KOPT-K1 (cell line): Measurements from ENCODE around the gene PATJ.

Source experiments
- H3K27ac ChIP-seq: fragments of 200-600 bp; sonication (generic); 2 replicates; pipeline ENCODE4 v1.5.1; 2016; ENCODE audit warnings: antibody characterized with exemption, mild to moderate bottlenecking, low read depth, low read length; ENCODE audit not compliant: poor library complexity, severe bottlenecking
- H3K36me3 ChIP-seq: fragments of 200-600 bp; sonication (generic); 2 replicates; pipeline ENCODE4 v1.5.1; 2017; ENCODE audit warnings: antibody characterized with exemption, mild to moderate bottlenecking, low read length, moderate library complexity; ENCODE audit not compliant: insufficient read depth
- H3K9me3 ChIP-seq: fragments of 200-600 bp; sonication (generic); 2 replicates; pipeline ENCODE4 v1.5.1; 2017; ENCODE audit warnings: antibody characterized with exemption, low read length, mild to moderate bottlenecking; ENCODE audit not compliant: insufficient read depth, poor library complexity, severe bottlenecking

The PATJ gene

GRCh38 chr1:62024690-62025089, 282.4 kb downstream of the PATJ start:
- Histone ChIP-seq H3K9me3 (peaks cover 6% of the 10 kb centered on the region), H3K27ac (no peak overlapping the region), H3K36me3 (no peaks in the 10 kb centered on the region)

- H3K27ac ChIP-seq: no peak overlapping the region
- H3K9me3 ChIP-seq: peaks cover 6% of the 10 kb centered on the region
- no peaks in the 10 kb centered on the region for H3K36me3 ChIP-seq
Measured at GRCh38 chr1:62025154-62025553, 282.9 kb downstream of the PATJ start.

- Histone ChIP-seq H3K27ac (no peak overlapping the region), H3K9me3 (peaks cover 6% of the 10 kb centered on the region), H3K36me3 (no peaks in the 10 kb centered on the region)
Measured at GRCh38 chr1:62025892-62026291, 283.6 kb downstream of the PATJ start.

- no peak overlapping the region for H3K27ac ChIP-seq
- H3K9me3 ChIP-seq: peaks cover 6% of the 10 kb centered on the region
- no peaks in the 10 kb centered on the region for H3K36me3 ChIP-seq
Measured at GRCh38 chr1:62029704-62030103, 287.4 kb downstream of the PATJ start.

GRCh38 chr1:62034790-62035189, 292.5 kb downstream of the PATJ start:
- Histone ChIP-seq H3K9me3 (no peaks in the 10 kb centered on the region), H3K36me3 (no peaks in the 10 kb centered on the region), H3K27ac (no peak overlapping the region)

- Histone ChIP-seq H3K9me3 (no peaks in the 10 kb centered on the region), H3K36me3 (no peaks in the 10 kb centered on the region), H3K27ac (no peak overlapping the region)
Measured at GRCh38 chr1:62037274-62037673, 295.0 kb downstream of the PATJ start.

GRCh38 chr1:62038594-62039284, 296.5 kb downstream of the PATJ start:
- H3K9me3 ChIP-seq: no peaks in the 10 kb centered on the region
- H3K27ac ChIP-seq: no peak overlapping the region
- no peaks in the 10 kb centered on the region for H3K36me3 ChIP-seq

- H3K27ac ChIP-seq: no peak overlapping the region
Measured at GRCh38 chr1:62040450-62040849, 298.2 kb downstream of the PATJ start.

GRCh38 chr1:62040973-62041372, 298.7 kb downstream of the PATJ start:
- no peaks in the 10 kb centered on the region for H3K9me3 ChIP-seq
- no peak overlapping the region for H3K27ac ChIP-seq
- H3K36me3 ChIP-seq: no peaks in the 10 kb centered on the region

More at GRCh38 chr1:62040450-62040849, 298.2 kb downstream of the PATJ start:
- H3K9me3 ChIP-seq: no peaks in the 10 kb centered on the region
- H3K36me3 ChIP-seq: no peaks in the 10 kb centered on the region

GRCh38 chr1:62043154-62043553, 300.9 kb downstream of the PATJ start:
- Histone ChIP-seq H3K27ac (no peak overlapping the region), H3K36me3 (no peaks in the 10 kb centered on the region), H3K9me3 (no peaks in the 10 kb centered on the region)

- Histone ChIP-seq H3K9me3 (no peaks in the 10 kb centered on the region), H3K27ac (no peak overlapping the region), H3K36me3 (no peaks in the 10 kb centered on the region)
Measured at GRCh38 chr1:62045574-62045973, 303.3 kb downstream of the PATJ start.

- H3K27ac ChIP-seq: no peak overlapping the region
- no peaks in the 10 kb centered on the region for H3K36me3 ChIP-seq
- no peaks in the 10 kb centered on the region for H3K9me3 ChIP-seq
Measured at GRCh38 chr1:62046927-62047326, 304.6 kb downstream of the PATJ start.

GRCh38 chr1:62050165-62050564, 307.9 kb downstream of the PATJ start:
- no peak overlapping the region for H3K27ac ChIP-seq
- H3K36me3 ChIP-seq: no peaks in the 10 kb centered on the region
- H3K9me3 ChIP-seq: no peaks in the 10 kb centered on the region

- H3K9me3 ChIP-seq: no peaks in the 10 kb centered on the region
- no peaks in the 10 kb centered on the region for H3K36me3 ChIP-seq
- no peak overlapping the region for H3K27ac ChIP-seq
Measured at GRCh38 chr1:62052946-62053345, 310.7 kb downstream of the PATJ start.

- Histone ChIP-seq H3K27ac (no peak overlapping the region), H3K36me3 (no peaks in the 10 kb centered on the region), H3K9me3 (no peaks in the 10 kb centered on the region)
Measured at GRCh38 chr1:62054188-62054587, 311.9 kb downstream of the PATJ start.

- Histone ChIP-seq H3K27ac (no peak overlapping the region), H3K9me3 (no peaks in the 10 kb centered on the region)
Measured at GRCh38 chr1:62057230-62057629, 314.9 kb downstream of the PATJ start.

More at GRCh38 chr1:62057230-62057629, 314.9 kb downstream of the PATJ start:
- H3K36me3 ChIP-seq: no peaks in the 10 kb centered on the region
